HepG2 (cell line): ENCODE results near the gene PEX19. TPM values are rescaled to one million over a fixed set of nuclear protein-coding genes. Genes with fewer than 3 reads are reported as not detected.

Source experiments
- AHR ChIP-seq: IDR thresholded peaks from 2 replicates; pipeline ENCODE4 v1.6.1; 2018; ENCODE audit warnings: missing genetic modification reagents, missing compliant biosample characterization
- ATF3 ChIP-seq: sonication (generic); formaldehyde crosslinking; IDR thresholded peaks from 2 replicates; pipeline ENCODE4 v1.4.0; 2020; ENCODE audit warnings: missing genetic modification reagents
- BHLHE40 ChIP-seq: IDR thresholded peaks from 2 replicates; pipeline ENCODE4 v1.6.1; 2011; ENCODE audit warnings: low read length, improper control_type of control experiment
- CC2D1A ChIP-seq: sonication (generic); formaldehyde crosslinking; IDR thresholded peaks from 2 replicates; pipeline ENCODE4 v1.8.1; 2023; ENCODE audit warnings: mild to moderate bottlenecking, missing genetic modification reagents
- DDIT3 ChIP-seq: sonication (generic); formaldehyde crosslinking; IDR thresholded peaks from 2 replicates; pipeline ENCODE4 v1.4.0; 2020; ENCODE audit warnings: mild to moderate bottlenecking, missing genetic modification reagents
- ETV5 ChIP-seq: IDR thresholded peaks from 2 replicates; pipeline ENCODE4 v1.6.1; 2018; ENCODE audit warnings: missing biosample characterization, missing genetic modification reagents, inconsistent platforms, borderline replicate concordance
- KLF9 ChIP-seq: IDR thresholded peaks from 2 replicates; pipeline ENCODE4 v1.6.1; 2016; ENCODE audit warnings: low read depth
- MAZ ChIP-seq, 2 experiments: sonication (generic) in 1 of 2; formaldehyde crosslinking in 1 of 2; IDR thresholded peaks; 2 replicates each; pipeline versions ENCODE4 v1.5.0 to v1.6.1; 2012 to 2020; ENCODE audit warnings: low read depth in 2 of 2, mild to moderate bottlenecking in 2 of 2, borderline replicate concordance in 1 of 2, improper control_type of control experiment in 1 of 2, low read length in 1 of 2, missing genetic modification reagents in 1 of 2, moderate library complexity in 1 of 2
- MXD4 ChIP-seq: IDR thresholded peaks from 2 replicates; pipeline ENCODE4 v1.6.1; 2016; ENCODE audit warnings: mild to moderate bottlenecking, missing biosample characterization, missing genetic modification reagents
- NR2C2 ChIP-seq: sonication (generic); formaldehyde crosslinking; IDR thresholded peaks from 2 replicates; pipeline ENCODE4 v1.4.0; 2020; ENCODE audit warnings: missing genetic modification reagents, mild to moderate bottlenecking, moderate library complexity, borderline replicate concordance
- NR2F6 ChIP-seq, 2 experiments: IDR thresholded peaks; 2 replicates each; pipeline ENCODE4 v1.6.1; 2016; ENCODE audit warnings: antibody characterized with exemption in 1 of 2, mild to moderate bottlenecking in 1 of 2
- PPARG ChIP-seq: conservative IDR thresholded peaks from 2 replicates; pipeline ENCODE4 v1.6.1; 2016; ENCODE audit warnings: missing biosample characterization, missing genetic modification reagents
- SP1 ChIP-seq, 2 experiments: fragments of 450-650 bp in 1 of 2; sonication (generic) in 1 of 2; formaldehyde crosslinking in 1 of 2; IDR thresholded peaks; 2 replicates each; pipeline versions ENCODE4 v1.4.0 to v1.6.1; 2016 to 2020; ENCODE audit warnings: missing genetic modification reagents in 1 of 2
- TEAD3 ChIP-seq: optimal IDR thresholded peaks from 2 replicates; pipeline ENCODE3; 2016; ENCODE audit warnings: borderline replicate concordance
- ZNF775 ChIP-seq: sonication (generic); formaldehyde crosslinking; IDR thresholded peaks from 2 replicates; pipeline ENCODE4 v1.4.0; 2020; ENCODE audit warnings: missing genetic modification reagents, mild to moderate bottlenecking, moderate library complexity, borderline replicate concordance
- ZNF878 ChIP-seq: sonication (generic); formaldehyde crosslinking; IDR thresholded peaks from 2 replicates; pipeline ENCODE4 v1.8.1; 2023; ENCODE audit warnings: mild to moderate bottlenecking, missing genetic modification reagents, moderate library complexity
- polyA plus RNA-seq, 8 experiments: library from polyadenylated mRNA; depleted of rRNA in 3 of 8; stranded (reverse) in 7 of 8; unstranded in 1 of 8; fragments of >200 nt; fragmentation: Illumina TruSeq in 4 of 8; extraction: Trizol in 4 of 8; gene quantifications; 2 replicates each; pipeline versions ENCODE4 v1.2.1 to v1.2.3, GENCODE V29; 2011 to 2016; ENCODE audit warnings: low read depth in 4 of 8, missing spikeins in 1 of 8, mixed read lengths in 1 of 8; ENCODE audit not compliant: insufficient read depth in 1 of 8
- total RNA-seq, 5 experiments: library from RNA; depleted of rRNA; stranded (reverse); fragments of >200 nt; fragmentation: Illumina TruSeq; extraction: Trizol; gene quantifications; 2 replicates each; pipeline ENCODE4 v1.2.3, GENCODE V29; 2016; ENCODE audit warnings: low read depth in 1 of 5
- TF ChIP-seq, protein P1 (sequence below): sonication (generic); IDR thresholded peaks from 2 replicates; pipeline ENCODE4 v1.6.1; 2016; ENCODE audit warnings: low read depth, borderline replicate concordance
- TF ChIP-seq, protein P2 (sequence below): conservative IDR thresholded peaks from 2 replicates; pipeline ENCODE4 v1.6.1; 2018; ENCODE audit warnings: missing genetic modification reagents
- TF ChIP-seq, protein P3 (sequence below), 2 experiments: sonication (generic) in 1 of 2; formaldehyde crosslinking in 1 of 2; IDR thresholded peaks; 2 replicates each; pipeline versions ENCODE4 v1.4.0 to v1.6.1; 2018 to 2020; ENCODE audit warnings: missing genetic modification reagents in 2 of 2, borderline replicate concordance in 1 of 2, low read depth in 1 of 2, mild to moderate bottlenecking in 1 of 2, missing biosample characterization in 1 of 2
- TF ChIP-seq, protein P4 (sequence below): IDR thresholded peaks from 2 replicates; pipeline ENCODE4 v1.6.1; 2012; ENCODE audit warnings: inconsistent platforms
- TF ChIP-seq, protein P5 (sequence below): sonication (generic); formaldehyde crosslinking; IDR thresholded peaks from 2 replicates; pipeline ENCODE4 v1.5.0; 2020; ENCODE audit warnings: mild to moderate bottlenecking, missing genetic modification reagents, moderate library complexity

PEX19 gene
- total and polyA plus RNA-seq, 2 of the 13 experiments (the other 11 are each of a cell fraction or from before 2014, with no cell fraction given) = 47.0 to 51.8 TPM

DNA sequence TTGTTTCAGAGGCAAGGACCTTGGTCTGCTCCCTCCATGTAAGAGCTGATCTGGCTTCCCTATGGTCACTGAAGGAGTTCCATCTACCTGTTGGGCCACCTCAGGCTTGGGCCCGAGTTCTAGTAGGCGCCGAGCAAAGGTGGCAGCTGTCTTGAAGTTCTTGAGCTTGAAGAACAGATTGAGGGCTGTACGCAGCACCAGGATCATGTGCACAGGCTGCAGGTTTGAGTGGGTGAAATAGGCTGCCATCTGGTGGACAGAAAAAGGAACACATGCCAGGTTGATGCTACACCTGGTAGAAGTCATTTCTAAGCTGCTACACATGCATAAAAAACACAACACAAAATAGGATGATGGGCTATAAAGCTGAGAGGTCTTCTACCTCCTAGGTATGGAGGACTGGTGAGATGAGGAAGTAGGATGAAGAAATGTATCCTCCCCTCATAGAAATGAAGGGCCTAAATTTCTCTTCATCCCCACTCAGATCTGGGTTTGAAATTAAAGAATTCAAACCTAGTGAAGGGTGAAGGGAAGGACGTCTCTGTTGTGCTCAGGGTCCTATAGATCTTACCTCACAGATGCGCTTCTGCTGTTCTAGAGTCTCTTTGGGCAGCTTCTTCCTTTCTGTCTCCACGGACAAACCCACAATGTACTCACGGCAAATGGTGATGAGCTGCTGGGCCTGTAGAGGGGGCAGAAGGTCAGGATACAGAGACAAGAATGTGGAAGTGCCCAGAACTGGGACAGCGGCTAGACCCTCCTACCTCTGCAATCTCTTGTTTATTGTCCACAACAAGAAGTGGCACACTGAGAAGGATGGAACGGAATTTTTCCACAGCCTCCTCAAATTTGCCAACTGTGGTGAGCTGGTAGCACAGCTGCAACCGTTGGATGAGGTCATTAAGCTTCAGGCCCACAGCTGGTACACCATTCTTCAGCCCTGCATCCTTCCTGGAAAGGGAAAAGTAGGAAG lies 6.6 kb upstream of the PEX19 start (continued):
- TF ChIP-seq, protein P1, sequence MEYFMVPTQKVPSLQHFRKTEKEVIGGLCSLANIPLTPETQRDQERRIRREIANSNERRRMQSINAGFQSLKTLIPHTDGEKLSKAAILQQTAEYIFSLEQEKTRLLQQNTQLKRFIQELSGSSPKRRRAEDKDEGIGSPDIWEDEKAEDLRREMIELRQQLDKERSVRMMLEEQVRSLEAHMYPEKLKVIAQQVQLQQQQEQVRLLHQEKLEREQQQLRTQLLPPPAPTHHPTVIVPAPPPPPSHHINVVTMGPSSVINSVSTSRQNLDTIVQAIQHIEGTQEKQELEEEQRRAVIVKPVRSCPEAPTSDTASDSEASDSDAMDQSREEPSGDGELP = peak; percentile 11; the same call in 1 of the 2 replicates
- TF ChIP-seq ATF3 (no peak), MAZ (IDR thresholded peaks at IDR 0.05; ENCODE audit: borderline replicate concordance, low read depth, low read length) (no peak), MAZ (CRISPR knock-in tag; IDR thresholded peaks at IDR 0.05; ENCODE audit: low read depth) (no peak), ZNF878 (CRISPR knock-in tag) (0 out of 2 replicates have a peak, but pooled peaks have one; percentile 28), TEAD3 (peak; percentile 26), ZNF775 (CRISPR knock-in tag) (no peak), DDIT3 (CRISPR knock-in tag) (no peak), KLF9 (CRISPR knock-in tag) (no peak), MXD4 (CRISPR knock-in tag) (peak; percentile 43; the same call in 1 of the 2 replicates), AHR (no peak), SP1 (IDR thresholded peaks at IDR 0.05) (no peak), SP1 (CRISPR knock-in tag; IDR thresholded peaks at IDR 0.05) (no peak), PPARG (CRISPR knock-in tag) (no peak; the same call in 1 of the 2 replicates), CC2D1A (CRISPR knock-in tag) (no peak), NR2F6 (IDR thresholded peaks at IDR 0.05) (no peak), NR2F6 (CRISPR knock-in tag; IDR thresholded peaks at IDR 0.05) (no peak), NR2C2 (no peak), BHLHE40 (peak; percentile 25; the same call in 1 of the 2 replicates), ETV5 (CRISPR knock-in tag) (no peak)
- TF ChIP-seq, protein P2, sequence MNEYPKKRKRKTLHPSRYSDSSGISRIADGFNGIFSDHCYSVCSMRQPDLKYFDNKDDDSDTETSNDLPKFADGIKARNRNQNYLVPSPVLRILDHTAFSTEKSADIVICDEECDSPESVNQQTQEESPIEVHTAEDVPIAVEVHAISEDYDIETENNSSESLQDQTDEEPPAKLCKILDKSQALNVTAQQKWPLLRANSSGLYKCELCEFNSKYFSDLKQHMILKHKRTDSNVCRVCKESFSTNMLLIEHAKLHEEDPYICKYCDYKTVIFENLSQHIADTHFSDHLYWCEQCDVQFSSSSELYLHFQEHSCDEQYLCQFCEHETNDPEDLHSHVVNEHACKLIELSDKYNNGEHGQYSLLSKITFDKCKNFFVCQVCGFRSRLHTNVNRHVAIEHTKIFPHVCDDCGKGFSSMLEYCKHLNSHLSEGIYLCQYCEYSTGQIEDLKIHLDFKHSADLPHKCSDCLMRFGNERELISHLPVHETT = no peak
- TF ChIP-seq, protein P3, sequence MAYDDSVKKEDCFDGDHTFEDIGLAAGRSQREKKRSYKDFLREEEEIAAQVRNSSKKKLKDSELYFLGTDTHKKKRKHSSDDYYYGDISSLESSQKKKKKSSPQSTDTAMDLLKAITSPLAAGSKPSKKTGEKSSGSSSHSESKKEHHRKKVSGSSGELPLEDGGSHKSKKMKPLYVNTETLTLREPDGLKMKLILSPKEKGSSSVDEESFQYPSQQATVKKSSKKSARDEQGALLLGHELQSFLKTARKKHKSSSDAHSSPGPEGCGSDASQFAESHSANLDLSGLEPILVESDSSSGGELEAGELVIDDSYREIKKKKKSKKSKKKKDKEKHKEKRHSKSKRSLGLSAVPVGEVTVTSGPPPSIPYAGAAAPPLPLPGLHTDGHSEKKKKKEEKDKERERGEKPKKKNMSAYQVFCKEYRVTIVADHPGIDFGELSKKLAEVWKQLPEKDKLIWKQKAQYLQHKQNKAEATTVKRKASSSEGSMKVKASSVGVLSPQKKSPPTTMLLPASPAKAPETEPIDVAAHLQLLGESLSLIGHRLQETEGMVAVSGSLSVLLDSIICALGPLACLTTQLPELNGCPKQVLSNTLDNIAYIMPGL (CRISPR knock-in tag; IDR thresholded peaks at IDR 0.05; ENCODE audit: borderline replicate concordance in 1 of 2, low read depth in 1 of 2) = peak in 1 of 2 experiments; percentile 35; a peak in 1 of 4 replicates
- TF ChIP-seq, protein P4, sequence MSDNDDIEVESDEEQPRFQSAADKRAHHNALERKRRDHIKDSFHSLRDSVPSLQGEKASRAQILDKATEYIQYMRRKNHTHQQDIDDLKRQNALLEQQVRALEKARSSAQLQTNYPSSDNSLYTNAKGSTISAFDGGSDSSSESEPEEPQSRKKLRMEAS = peak; percentile 30; the same call in 1 of the 2 replicates
- TF ChIP-seq, protein P5, sequence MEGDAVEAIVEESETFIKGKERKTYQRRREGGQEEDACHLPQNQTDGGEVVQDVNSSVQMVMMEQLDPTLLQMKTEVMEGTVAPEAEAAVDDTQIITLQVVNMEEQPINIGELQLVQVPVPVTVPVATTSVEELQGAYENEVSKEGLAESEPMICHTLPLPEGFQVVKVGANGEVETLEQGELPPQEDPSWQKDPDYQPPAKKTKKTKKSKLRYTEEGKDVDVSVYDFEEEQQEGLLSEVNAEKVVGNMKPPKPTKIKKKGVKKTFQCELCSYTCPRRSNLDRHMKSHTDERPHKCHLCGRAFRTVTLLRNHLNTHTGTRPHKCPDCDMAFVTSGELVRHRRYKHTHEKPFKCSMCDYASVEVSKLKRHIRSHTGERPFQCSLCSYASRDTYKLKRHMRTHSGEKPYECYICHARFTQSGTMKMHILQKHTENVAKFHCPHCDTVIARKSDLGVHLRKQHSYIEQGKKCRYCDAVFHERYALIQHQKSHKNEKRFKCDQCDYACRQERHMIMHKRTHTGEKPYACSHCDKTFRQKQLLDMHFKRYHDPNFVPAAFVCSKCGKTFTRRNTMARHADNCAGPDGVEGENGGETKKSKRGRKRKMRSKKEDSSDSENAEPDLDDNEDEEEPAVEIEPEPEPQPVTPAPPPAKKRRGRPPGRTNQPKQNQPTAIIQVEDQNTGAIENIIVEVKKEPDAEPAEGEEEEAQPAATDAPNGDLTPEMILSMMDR = peak; percentile 84
